Measurements from ENCODE around the gene GFI1B. TPM values are rescaled to one million over a fixed set of nuclear protein-coding genes. Genes with fewer than 3 reads are reported as not detected.
"Not testable (repeated sequence)": the region's sequence is repeated elsewhere in the genome, so short reads cannot be mapped to it uniquely, and the experiment has no call there.

The GFI1B gene
- polyA plus RNA-seq, 1 donor from 2014 or later: not detected

DNA sequence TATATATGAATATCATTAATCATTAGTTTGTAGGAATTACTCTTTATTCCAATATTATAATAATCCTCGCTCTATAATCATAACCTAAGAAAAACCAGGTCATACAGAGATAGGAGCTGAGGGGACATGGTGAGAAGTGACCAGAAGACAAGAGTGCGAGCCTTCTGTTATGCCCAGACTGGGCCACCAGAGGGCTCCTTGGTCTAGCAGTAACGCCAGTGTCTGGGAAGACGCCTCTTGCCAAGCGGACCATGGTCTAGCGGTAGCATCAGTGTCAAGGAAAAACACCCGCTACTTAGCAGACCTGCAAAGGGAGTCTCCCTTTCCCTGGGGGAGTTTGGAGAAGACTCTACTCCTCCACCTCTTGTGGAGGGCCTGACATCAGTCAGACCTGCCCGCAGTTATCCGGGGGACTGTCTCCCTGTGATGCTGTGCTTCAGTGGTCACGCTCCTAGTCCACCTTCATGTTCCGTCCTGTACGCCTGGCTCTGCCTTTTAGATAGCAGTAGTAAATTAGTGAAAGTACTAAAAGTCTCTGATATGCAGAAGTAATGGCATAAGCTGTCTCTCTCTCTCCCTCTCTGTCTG, 62.5 kb downstream of the GFI1B start:
- H3K9me2 ChIP-seq (ENCODE audit: insufficient read depth, low read length); H3K4me2 ChIP-seq (ENCODE audit: low read length); H3K9ac ChIP-seq (ENCODE audit: low read length); H3K9me3 ChIP-seq (ENCODE audit: low read length); H3K27ac ChIP-seq (ENCODE audit: low read length); H4K20me1 ChIP-seq (ENCODE audit: insufficient read depth); H3K27me3 ChIP-seq (ENCODE audit: insufficient read depth, low read depth, low read length); H3K4me3 ChIP-seq (ENCODE audit: low read length); H2AFZ ChIP-seq (ENCODE audit: low read depth, low read length); H3K36me3 ChIP-seq (ENCODE audit: insufficient read depth, low read length); H3F3A ChIP-seq (ENCODE audit: insufficient read depth, low read length, poor library complexity, severe bottlenecking): not testable (repeated sequence)
- H3K79me2 ChIP-seq (replicated peaks; ENCODE audit: insufficient read depth, low read length): peaks cover 26% of the 10 kb centered on the region
- TF ChIP-seq, protein P1, sequence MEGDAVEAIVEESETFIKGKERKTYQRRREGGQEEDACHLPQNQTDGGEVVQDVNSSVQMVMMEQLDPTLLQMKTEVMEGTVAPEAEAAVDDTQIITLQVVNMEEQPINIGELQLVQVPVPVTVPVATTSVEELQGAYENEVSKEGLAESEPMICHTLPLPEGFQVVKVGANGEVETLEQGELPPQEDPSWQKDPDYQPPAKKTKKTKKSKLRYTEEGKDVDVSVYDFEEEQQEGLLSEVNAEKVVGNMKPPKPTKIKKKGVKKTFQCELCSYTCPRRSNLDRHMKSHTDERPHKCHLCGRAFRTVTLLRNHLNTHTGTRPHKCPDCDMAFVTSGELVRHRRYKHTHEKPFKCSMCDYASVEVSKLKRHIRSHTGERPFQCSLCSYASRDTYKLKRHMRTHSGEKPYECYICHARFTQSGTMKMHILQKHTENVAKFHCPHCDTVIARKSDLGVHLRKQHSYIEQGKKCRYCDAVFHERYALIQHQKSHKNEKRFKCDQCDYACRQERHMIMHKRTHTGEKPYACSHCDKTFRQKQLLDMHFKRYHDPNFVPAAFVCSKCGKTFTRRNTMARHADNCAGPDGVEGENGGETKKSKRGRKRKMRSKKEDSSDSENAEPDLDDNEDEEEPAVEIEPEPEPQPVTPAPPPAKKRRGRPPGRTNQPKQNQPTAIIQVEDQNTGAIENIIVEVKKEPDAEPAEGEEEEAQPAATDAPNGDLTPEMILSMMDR (IDR thresholded peaks at IDR 0.05; ENCODE audit: poor library complexity, severe bottlenecking): peak; percentile 40
- peak; percentile 19 for TF ChIP-seq SMC3 (conservative IDR thresholded peaks at IDR 0.05; ENCODE audit: poor library complexity)

Small RNA genes within 50 kb of the gene (small RNA-seq; reads per million reads assigned to genes)
- gene AL593851.1: 0 reads per million in 3 experiments
- gene MIR548AW: 0 to 1.2 (median 0.90) reads per million in 3 experiments
- 0.03 to 0.49 (median 0.03) reads per million in 3 experiments for gene RNU7-21P

Other genes starting within 250 kb of the GFI1B start
- gene AK8, start 100.4 kb upstream of the GFI1B start, polyA plus RNA-seq: 0.71 and 1.2 TPM in 2 replicates
- gene SPACA9, start 99.8 kb upstream of the GFI1B start, polyA plus RNA-seq: 4.6 and 5.2 TPM in 2 replicates
- 45.6 and 47.1 TPM in 2 replicates for gene TSC1, start 34.1 kb upstream of the GFI1B start, polyA plus RNA-seq
- gene GTF3C5, start 52.3 kb downstream of the GFI1B start, polyA plus RNA-seq: 95.0 and 103 TPM in 2 replicates
- 0.95 and 2.7 TPM in 2 replicates for gene CEL, start 83.3 kb downstream of the GFI1B start, polyA plus RNA-seq
- 174 and 253 TPM in 2 replicates for gene RALGDS, start 142.5 kb downstream of the GFI1B start, polyA plus RNA-seq
- not detected in 2 replicates for gene GBGT1, start 185.2 kb downstream of the GFI1B start, polyA plus RNA-seq
- not detected in 2 replicates for gene OBP2B, start 230.6 kb downstream of the GFI1B start, polyA plus RNA-seq